ENCODE data around the gene TENM3. TPM values are rescaled to one million over a fixed set of nuclear protein-coding genes. Genes with fewer than 3 reads are reported as not detected.

Gene TENM3
- total RNA-seq, 1 experiment from 2014 or later = not detected

DNA sequence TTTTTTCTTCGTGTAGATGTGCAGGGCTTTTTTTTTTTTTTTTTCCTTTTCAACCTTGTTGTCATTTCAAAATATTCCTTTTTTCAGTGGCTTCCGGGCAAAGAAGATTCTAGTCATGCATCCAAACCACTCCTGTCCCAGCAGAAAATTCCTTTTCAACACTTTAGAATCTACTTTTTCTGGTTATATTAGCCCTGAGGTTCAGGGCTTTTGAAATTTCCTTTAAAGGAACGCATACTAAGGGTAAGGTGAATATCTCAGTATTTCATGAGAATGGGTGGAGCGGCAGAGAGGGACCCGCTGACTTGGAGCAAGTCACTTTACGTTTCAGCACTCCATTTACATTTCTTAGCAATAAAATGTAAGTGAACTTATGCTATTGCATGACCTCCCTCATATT is 15.6 kb upstream of the TENM3 start:
- no peaks in the 10 kb centered on the region for H3K9me3 ChIP-seq (ENCODE audit: insufficient read depth, low read depth)
- intact Hi-C loops (cut with micrococcal nuclease; ENCODE audit: unreplicated experiment) = no loop called here
- no peaks in the 10 kb centered on the region for H3K9me2 ChIP-seq (ENCODE audit: insufficient read depth)
- no peaks in the 10 kb centered on the region for H3K4me1 ChIP-seq (replicated peaks; ENCODE audit: insufficient read depth)
- H3K27ac ChIP-seq = no peak overlapping the region
- ChIA-PET CTCF (no interaction called here), POLR2A (ENCODE audit: unreplicated experiment) (no interaction called here)
- H3K4me2 ChIP-seq = no peak overlapping the region
- no peaks in the 10 kb centered on the region for H4K20me1 ChIP-seq (ENCODE audit: insufficient read depth)
- no peak for DNase-seq
- H3F3A ChIP-seq (ENCODE audit: insufficient read depth, low read depth) = no peaks in the 10 kb centered on the region
- no peaks in the 10 kb centered on the region for H3K36me3 ChIP-seq (ENCODE audit: low read depth)
- TF ChIP-seq, protein P1, sequence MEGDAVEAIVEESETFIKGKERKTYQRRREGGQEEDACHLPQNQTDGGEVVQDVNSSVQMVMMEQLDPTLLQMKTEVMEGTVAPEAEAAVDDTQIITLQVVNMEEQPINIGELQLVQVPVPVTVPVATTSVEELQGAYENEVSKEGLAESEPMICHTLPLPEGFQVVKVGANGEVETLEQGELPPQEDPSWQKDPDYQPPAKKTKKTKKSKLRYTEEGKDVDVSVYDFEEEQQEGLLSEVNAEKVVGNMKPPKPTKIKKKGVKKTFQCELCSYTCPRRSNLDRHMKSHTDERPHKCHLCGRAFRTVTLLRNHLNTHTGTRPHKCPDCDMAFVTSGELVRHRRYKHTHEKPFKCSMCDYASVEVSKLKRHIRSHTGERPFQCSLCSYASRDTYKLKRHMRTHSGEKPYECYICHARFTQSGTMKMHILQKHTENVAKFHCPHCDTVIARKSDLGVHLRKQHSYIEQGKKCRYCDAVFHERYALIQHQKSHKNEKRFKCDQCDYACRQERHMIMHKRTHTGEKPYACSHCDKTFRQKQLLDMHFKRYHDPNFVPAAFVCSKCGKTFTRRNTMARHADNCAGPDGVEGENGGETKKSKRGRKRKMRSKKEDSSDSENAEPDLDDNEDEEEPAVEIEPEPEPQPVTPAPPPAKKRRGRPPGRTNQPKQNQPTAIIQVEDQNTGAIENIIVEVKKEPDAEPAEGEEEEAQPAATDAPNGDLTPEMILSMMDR (conservative IDR thresholded peaks at IDR 0.05) = no peak
- no peak for TF ChIP-seq EZH2 (IDR thresholded peaks at IDR 0.05; ENCODE audit: low read depth)
- H3K4me3 ChIP-seq = no peak overlapping the region
- BruUV-seq (replicated peaks) = no TSS peak
- peaks cover 18% of the 10 kb centered on the region; the same call in 1 of the 2 replicates for H3K27me3 ChIP-seq (ENCODE audit: insufficient read depth, low read depth)
- H3K79me2 ChIP-seq (ENCODE audit: low read depth) = no peaks in the 10 kb centered on the region
- H2AFZ ChIP-seq = no peak overlapping the region

DNA sequence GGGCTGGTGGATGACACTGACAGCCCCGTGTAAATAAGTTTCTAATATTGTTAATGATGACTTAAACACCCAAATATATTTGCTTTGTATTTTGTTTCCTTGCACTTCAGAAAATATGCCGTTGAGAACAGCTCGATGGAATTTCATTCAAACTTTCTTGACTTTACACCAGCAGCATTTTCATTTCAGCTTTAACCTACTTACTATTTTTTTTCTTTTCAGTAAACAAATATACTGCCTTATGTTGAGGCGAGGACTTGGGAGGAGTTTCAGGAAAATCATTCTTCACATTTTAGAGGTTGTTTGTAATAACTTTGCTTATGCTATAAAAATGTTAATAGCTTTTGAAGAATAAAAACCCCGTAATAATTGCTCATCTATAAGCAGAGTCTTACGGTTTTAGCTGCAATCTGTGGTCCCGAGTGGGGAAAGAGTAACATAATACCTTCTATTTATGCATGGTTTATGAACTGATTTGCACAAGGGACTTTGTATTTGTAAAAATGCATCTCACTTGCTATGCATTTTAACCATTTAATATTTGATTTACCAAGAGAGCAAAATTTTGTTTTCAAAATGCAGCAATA is 14.1 kb upstream of the TENM3 start:
- intact Hi-C loops (cut with micrococcal nuclease; ENCODE audit: unreplicated experiment) = no loop called here
- Histone ChIP-seq H2AFZ (no peak overlapping the region), H3K27me3 (ENCODE audit: insufficient read depth, low read depth) (peaks cover 18% of the 10 kb centered on the region), H3K9me3 (ENCODE audit: insufficient read depth, low read depth) (no peaks in the 10 kb centered on the region), H4K20me1 (ENCODE audit: insufficient read depth) (no peaks in the 10 kb centered on the region), H3K27ac (no peak overlapping the region), H3K4me3 (no peak overlapping the region), H3K9me2 (ENCODE audit: insufficient read depth) (no peaks in the 10 kb centered on the region), H3K4me2 (no peak overlapping the region), H3K36me3 (ENCODE audit: low read depth) (no peaks in the 10 kb centered on the region), H3K4me1 (replicated peaks; ENCODE audit: insufficient read depth) (no peaks in the 10 kb centered on the region), H3F3A (ENCODE audit: insufficient read depth, low read depth) (no peaks in the 10 kb centered on the region), H3K79me2 (ENCODE audit: low read depth) (no peaks in the 10 kb centered on the region)
- TF ChIP-seq EZH2 (IDR thresholded peaks at IDR 0.05; ENCODE audit: low read depth) = no peak
- TF ChIP-seq, protein P1 (conservative IDR thresholded peaks at IDR 0.05) = no peak
- DNase-seq = no peak
- no TSS peak for BruUV-seq (replicated peaks)
- ChIA-PET CTCF (no interaction called here), POLR2A (ENCODE audit: unreplicated experiment) (no interaction called here)

DNA sequence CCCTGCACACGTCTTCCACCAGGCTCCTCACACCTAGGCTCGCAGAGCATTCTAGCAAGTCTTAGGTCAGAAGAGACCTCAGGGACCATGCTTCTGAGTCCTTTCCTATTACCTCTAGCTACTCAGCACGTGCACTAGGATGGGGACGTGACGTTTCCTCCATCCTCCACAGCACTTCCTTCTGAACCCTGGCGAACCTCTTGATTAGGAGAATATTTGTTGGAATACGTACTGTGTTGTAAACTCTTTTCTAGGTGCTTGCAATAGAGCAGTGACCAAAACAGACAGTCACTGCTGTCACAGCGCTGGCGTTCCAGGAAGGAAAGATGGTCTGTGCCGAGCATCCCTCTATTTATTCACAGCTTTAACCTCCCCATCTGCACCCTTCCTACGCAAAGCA is 12.9 kb upstream of the TENM3 start:
- Histone ChIP-seq H3K4me2 (no peak overlapping the region), H3K4me1 (replicated peaks; ENCODE audit: insufficient read depth) (no peaks in the 10 kb centered on the region), H3K79me2 (ENCODE audit: low read depth) (no peaks in the 10 kb centered on the region), H3K9me3 (ENCODE audit: insufficient read depth, low read depth) (no peaks in the 10 kb centered on the region), H3K9me2 (ENCODE audit: insufficient read depth) (no peaks in the 10 kb centered on the region), H3K27ac (no peak overlapping the region), H3F3A (ENCODE audit: insufficient read depth, low read depth) (no peaks in the 10 kb centered on the region), H4K20me1 (ENCODE audit: insufficient read depth) (no peaks in the 10 kb centered on the region), H2AFZ (no peak overlapping the region), H3K36me3 (ENCODE audit: low read depth) (no peaks in the 10 kb centered on the region), H3K27me3 (ENCODE audit: insufficient read depth, low read depth) (peaks cover 15% of the 10 kb centered on the region), H3K4me3 (no peak overlapping the region)
- CTCF ChIA-PET = no interaction called here
- DNase-seq = no peak
- TF ChIP-seq, protein P1 (conservative IDR thresholded peaks at IDR 0.05) = no peak
- no peak for TF ChIP-seq EZH2 (IDR thresholded peaks at IDR 0.05; ENCODE audit: low read depth)
- POLR2A ChIA-PET (ENCODE audit: unreplicated experiment) = no interaction called here
- intact Hi-C loops (cut with micrococcal nuclease; ENCODE audit: unreplicated experiment) = no loop called here
- no TSS peak for BruUV-seq (replicated peaks)
